ENCODE measurements around the gene PRR5L.

The PRR5L gene

DNA sequence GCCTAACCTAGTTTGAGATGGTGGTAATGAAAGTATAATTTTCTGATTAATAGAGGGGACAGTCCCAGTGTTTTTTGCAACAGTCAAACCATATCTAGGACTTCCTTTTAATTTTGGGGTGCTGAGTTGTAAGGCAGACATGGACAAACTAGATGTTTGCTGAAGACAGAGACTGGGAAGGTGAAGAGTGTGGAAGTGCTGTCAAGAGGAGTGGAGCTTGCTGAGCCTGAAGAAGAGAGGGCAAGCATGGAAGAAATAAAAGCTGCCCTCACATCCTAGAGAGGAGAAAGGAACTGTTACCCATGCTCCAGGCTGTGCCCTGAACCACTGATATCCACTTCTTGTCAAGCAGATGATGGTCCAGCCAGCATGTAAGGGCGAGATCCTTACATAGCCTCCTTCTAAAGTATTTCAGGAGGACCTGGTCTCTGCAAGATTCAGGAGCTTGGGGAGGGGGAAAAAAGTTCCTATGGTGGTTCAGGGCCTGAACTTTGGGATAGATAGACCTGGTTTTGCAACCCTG, 51.4 kb downstream of the PRR5L start:
- ATAC-seq (ENCODE audit: low read depth) (no peak), DNase-seq (ENCODE audit: low spot score in 2 of 2) (no peak)
- Mint-ChIP-seq H3K9me3 (no peaks in the 10 kb centered on the region), H3K4me3 (no peak overlapping the region), H3K36me3 (no peaks in the 10 kb centered on the region), H3K4me1 (peaks cover 7% of the 10 kb centered on the region), H3K27ac (no peak overlapping the region), H3K27me3 (peaks cover 3% of the 10 kb centered on the region)

DNA sequence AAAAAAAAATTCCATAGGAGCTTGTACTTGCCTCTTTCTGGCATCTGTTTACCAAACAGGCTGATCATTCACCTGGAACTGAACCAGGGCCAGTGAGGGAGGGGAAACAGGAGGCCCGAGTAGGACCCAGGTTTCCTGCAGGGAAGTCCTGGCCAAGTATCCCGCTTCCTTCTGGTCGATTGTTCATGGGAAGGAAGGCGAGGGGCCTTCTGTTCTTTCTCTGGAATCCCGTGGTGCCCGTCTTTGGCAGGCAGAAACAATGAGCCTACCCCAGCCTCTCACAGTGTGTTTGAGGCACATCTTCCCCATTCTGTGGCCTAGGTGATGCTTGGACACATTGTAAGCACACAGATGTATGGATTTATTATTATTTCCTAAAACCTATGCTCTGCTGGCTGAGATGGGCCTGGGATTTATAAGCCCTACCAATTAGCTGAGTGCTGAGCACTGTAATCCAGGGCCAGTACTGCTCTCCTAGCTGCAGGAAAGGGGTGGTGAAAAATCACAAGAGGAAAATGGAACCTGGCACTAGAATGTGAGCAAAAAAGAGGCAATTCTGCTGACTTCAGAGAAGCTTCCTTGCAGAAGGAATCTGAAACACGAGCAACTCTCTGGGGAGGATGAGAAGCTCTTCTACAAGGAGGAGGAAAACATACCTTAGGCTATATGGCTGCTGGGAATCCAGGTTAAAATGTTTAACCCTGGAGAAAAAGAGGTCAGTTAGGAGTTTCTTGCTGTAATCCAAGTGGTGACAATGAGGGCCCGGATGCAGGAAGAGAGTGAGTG, 53.5 kb downstream of the PRR5L start:
- Mint-ChIP-seq H3K27ac (no peak overlapping the region), H3K9me3 (no peaks in the 10 kb centered on the region), H3K4me1 (peaks cover 15% of the 10 kb centered on the region), H3K27me3 (peaks cover 3% of the 10 kb centered on the region), H3K4me3 (no peak overlapping the region), H3K36me3 (no peaks in the 10 kb centered on the region)
- no peak for DNase-seq (ENCODE audit: low spot score in 2 of 2)
- no peak for ATAC-seq (ENCODE audit: low read depth)

DNA sequence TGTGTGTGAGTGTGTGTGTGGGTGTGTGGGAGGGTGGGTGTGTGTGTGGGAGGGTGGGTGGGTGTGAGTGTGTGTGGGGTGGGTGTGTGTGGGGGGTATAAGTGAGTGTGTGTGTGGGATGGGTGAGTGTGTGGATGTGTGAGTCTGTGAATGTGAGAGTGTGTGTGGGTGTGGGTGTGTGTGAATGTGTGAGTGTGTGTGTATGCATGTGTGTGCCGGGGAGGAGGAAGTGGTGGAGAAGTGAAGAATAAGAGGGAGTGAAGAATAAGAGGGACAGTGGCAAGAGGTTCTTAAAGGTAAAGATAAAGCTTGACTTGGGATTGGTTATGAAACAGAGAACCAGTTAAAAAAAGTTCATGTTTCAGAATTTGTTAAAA, 54.0 kb downstream of the PRR5L start:
- no peak overlapping the region for H3K4me3 Mint-ChIP-seq
- H3K27ac Mint-ChIP-seq = no peak overlapping the region
- H3K9me3 Mint-ChIP-seq = no peaks in the 10 kb centered on the region
- H3K27me3 Mint-ChIP-seq = peaks cover 2% of the 10 kb centered on the region
- no peak for DNase-seq (ENCODE audit: low spot score in 2 of 2)
- no peaks in the 10 kb centered on the region for H3K36me3 Mint-ChIP-seq
- peaks cover 20% of the 10 kb centered on the region for H3K4me1 Mint-ChIP-seq
- ATAC-seq (ENCODE audit: low read depth) = no peak

DNA sequence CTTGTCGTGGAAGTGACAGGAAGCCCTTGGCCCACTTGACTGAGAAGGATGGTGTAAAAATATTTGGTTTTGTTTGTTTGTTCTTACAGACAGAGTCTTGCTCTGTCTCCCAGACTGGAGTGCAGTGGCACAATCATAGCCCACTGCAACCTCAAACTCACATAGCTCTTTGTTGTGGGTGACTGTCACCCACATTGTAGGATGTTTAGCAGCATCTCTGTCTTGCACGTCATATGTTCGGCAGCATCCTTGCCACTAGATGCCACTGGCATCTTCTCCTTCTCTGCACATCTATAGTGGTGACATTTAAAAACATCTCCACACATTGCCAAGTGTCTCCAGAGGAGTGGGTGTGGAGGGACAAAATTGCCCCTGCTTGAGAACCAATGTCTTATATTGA, 56.8 kb downstream of the PRR5L start:
- Mint-ChIP-seq H3K4me1 (peaks cover 42% of the 10 kb centered on the region), H3K9me3 (no peaks in the 10 kb centered on the region), H3K4me3 (no peak overlapping the region), H3K36me3 (no peaks in the 10 kb centered on the region), H3K27me3 (peaks cover 2% of the 10 kb centered on the region), H3K27ac (no peak overlapping the region)
- ATAC-seq (ENCODE audit: low read depth) (no peak), DNase-seq (ENCODE audit: low spot score in 2 of 2) (no peak)

DNA sequence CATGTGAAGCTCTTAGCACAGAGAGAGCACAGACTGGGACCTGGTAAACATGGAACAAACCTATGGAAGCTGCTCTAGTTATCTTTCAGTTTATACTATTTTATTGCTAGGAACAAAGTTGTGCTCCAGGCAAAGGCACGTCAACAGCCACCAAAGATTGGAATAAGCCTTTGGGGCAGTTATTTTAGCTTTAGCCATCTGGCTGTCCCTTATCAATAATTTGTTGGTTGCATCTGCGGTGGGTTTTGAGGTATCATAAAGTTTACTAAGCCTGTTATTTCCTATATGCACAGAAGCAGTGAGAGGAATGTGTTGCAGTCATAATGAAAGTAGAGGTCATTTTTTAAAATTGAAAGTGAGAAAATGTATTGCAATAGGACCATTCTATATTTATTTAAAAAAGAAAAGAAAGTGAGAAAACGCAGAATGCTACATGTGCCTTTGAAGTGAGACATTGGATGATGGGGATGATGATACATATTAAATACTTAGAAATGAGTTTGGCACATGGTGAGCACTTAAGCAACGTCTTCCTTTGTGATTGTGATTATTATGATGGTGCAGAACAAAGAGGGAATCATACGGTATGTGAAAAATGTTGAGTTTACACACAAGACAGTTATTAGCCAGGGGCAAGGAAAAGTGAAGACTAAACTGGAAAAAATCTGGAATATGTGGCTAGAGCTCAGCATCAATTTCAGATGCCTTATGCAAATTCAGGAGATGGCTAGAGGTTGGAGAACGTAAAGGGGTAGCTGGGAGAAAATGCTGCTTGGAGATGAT, 58.3 kb downstream of the PRR5L start:
- ATAC-seq (ENCODE audit: low read depth) (no peak), DNase-seq (ENCODE audit: low spot score in 2 of 2) (no peak)
- Mint-ChIP-seq H3K27me3 (peaks cover 2% of the 10 kb centered on the region), H3K4me3 (peak overlapping the region; percentile 21), H3K4me1 (peaks cover 43% of the 10 kb centered on the region), H3K9me3 (no peaks in the 10 kb centered on the region), H3K27ac (no peak overlapping the region), H3K36me3 (no peaks in the 10 kb centered on the region)

DNA sequence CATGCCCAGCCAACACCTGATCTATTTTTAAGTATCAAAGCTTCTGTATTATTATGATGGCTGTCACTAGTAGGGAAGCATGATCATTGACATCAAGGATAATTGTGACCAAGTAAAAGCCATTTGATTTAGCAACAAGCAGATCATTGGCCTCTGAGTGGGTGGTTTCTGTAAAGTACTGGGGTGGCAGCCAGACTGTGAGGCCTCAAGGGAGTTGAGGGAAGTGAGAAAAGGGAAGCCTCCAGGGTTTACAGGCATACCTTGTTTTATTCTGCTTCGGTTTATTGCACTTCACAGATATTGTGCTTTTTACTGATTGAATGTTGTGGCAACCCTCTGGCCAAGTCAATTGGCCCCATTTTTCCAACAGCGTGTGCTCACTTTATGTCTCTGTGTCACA, 60.1 kb downstream of the PRR5L start:
- ATAC-seq (ENCODE audit: low read depth) (peak; percentile 99), DNase-seq (ENCODE audit: low spot score in 2 of 2) (peak; percentile 27 to 62)
- Mint-ChIP-seq H3K4me1 (peaks cover 48% of the 10 kb centered on the region), H3K36me3 (no peaks in the 10 kb centered on the region), H3K9me3 (no peaks in the 10 kb centered on the region), H3K27me3 (peaks cover 5% of the 10 kb centered on the region), H3K4me3 (peak overlapping the region; percentile 61), H3K27ac (peak overlapping the region; percentile 82)

DNA sequence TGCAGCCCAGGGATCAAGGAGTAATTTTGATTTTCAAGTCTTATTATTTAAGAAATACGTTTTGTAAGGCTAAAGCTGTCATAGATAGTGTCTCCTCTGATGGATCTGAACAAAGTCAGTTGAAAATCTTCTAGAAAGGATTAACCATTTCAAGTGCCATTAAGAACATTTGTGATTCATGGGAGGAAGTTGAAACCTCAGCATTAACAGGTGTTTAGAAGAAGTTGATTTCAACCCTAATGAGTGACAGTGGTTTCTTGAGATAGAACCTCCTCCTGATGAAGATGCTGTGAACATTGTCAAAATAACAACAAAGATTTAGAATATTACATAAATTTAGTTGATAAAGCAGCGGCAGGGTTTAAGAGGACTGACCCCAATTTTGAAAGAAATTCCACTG, 61.7 kb downstream of the PRR5L start:
- H3K4me1 Mint-ChIP-seq = peaks cover 48% of the 10 kb centered on the region
- no peaks in the 10 kb centered on the region for H3K36me3 Mint-ChIP-seq
- no peak for DNase-seq (ENCODE audit: low spot score in 2 of 2)
- H3K4me3 Mint-ChIP-seq = no peak overlapping the region
- H3K27ac Mint-ChIP-seq = no peak overlapping the region
- ATAC-seq (ENCODE audit: low read depth) = no peak
- H3K9me3 Mint-ChIP-seq = no peaks in the 10 kb centered on the region
- peaks cover 5% of the 10 kb centered on the region for H3K27me3 Mint-ChIP-seq

DNA sequence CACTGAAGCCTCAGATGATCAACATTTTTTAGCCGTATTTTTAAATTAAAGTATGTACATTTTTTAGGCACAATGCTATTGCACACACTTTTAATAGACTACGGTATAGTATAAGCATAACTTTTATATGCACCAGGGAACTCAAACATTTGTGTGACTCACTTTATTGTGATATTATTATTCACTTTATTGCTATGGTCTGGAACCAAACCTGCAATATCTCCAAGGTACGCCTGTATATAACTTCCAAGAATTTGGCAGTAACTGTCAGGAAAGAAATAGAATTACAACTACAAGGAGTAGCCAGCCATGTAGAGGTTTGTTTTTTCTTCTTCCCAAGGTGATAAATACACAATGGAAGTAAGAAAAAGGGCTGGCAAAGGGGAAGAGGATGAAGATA, 62.3 kb downstream of the PRR5L start:
- Mint-ChIP-seq H3K27me3 (peaks cover 5% of the 10 kb centered on the region), H3K4me3 (no peak overlapping the region), H3K36me3 (no peaks in the 10 kb centered on the region), H3K27ac (no peak overlapping the region), H3K9me3 (no peaks in the 10 kb centered on the region), H3K4me1 (peaks cover 48% of the 10 kb centered on the region)
- DNase-seq (ENCODE audit: low spot score in 2 of 2) = no peak
- ATAC-seq (ENCODE audit: low read depth) = no peak

DNA sequence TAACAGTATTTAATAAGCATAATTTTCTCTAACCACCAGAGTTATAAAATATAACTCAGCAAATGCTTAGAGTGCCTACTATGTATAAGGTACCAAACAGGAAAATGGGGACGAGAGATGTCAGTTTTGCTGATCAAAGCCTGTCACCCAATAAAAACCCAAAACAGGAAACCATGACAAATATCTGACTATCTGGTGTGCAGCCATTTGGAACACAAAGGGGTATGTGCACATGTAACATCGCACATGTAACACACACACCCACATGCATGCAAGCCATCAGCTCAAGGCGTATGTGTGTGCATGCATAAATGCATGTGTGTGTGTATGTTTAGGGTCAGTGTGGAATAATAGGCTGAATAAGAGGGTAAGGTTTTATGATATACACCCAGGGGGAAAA, 64.2 kb downstream of the PRR5L start:
- Mint-ChIP-seq H3K27me3 (peaks cover 6% of the 10 kb centered on the region), H3K27ac (no peak overlapping the region), H3K4me3 (no peak overlapping the region), H3K36me3 (no peaks in the 10 kb centered on the region), H3K4me1 (peaks cover 36% of the 10 kb centered on the region), H3K9me3 (no peaks in the 10 kb centered on the region)
- ATAC-seq (ENCODE audit: low read depth) (no peak), DNase-seq (ENCODE audit: low spot score in 2 of 2) (no peak)

DNA sequence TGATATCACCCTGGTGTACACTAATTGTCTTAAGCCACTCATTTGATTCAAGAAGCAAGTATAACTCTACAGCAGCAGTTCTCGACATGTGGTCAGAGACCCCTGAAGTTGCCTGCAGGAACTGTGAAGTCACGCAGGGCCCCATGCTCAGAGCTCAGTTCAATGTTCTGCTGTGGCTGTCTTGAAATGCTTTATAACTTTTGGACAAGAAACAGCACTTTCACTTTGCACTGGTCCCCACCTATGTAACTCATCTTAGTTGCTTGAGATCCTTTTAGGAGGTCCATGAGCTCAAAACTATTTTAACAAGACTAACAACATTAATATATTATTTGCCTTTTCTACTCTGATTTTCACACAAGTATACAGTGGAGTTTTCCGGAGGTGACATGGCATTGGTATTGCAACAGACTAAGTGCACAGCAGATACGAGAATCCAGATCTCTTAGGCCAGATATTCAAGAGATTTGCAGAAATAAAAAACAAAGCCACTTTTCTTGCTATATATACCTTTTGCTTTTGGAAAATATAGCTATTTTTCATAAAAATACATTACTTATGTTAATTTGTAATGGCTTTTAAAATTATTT, 64.8 kb downstream of the PRR5L start:
- no peak overlapping the region for H3K27ac Mint-ChIP-seq
- H3K27me3 Mint-ChIP-seq = peaks cover 6% of the 10 kb centered on the region
- no peaks in the 10 kb centered on the region for H3K36me3 Mint-ChIP-seq
- ATAC-seq (ENCODE audit: low read depth) (no peak), DNase-seq (ENCODE audit: low spot score in 2 of 2) (no peak)
- peaks cover 34% of the 10 kb centered on the region for H3K4me1 Mint-ChIP-seq
- no peaks in the 10 kb centered on the region for H3K9me3 Mint-ChIP-seq
- no peak overlapping the region for H3K4me3 Mint-ChIP-seq

DNA sequence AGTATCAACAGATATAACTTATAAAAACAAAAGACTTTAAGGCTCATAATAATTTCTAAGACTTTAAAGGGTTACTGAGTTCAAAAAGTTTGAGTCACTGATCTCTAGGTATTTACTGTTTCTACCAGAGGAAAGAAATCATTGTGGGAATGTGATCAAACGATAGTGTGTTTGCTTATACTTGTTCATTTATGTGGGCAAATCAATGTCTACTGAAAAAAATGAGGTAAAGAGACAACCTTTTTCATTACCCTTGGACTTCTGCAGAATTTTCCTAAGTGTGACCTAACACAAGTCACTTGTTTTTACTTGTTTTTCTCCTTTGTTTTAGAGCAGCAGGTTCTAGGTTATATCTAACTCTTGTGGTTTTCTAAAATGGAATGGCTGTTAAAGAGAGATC, 65.4 kb downstream of the PRR5L start:
- Mint-ChIP-seq H3K4me1 (peaks cover 30% of the 10 kb centered on the region), H3K36me3 (no peaks in the 10 kb centered on the region), H3K27ac (no peak overlapping the region), H3K27me3 (peaks cover 6% of the 10 kb centered on the region), H3K9me3 (no peaks in the 10 kb centered on the region), H3K4me3 (no peak overlapping the region)
- ATAC-seq (ENCODE audit: low read depth) (no peak), DNase-seq (ENCODE audit: low spot score in 2 of 2) (no peak)

DNA sequence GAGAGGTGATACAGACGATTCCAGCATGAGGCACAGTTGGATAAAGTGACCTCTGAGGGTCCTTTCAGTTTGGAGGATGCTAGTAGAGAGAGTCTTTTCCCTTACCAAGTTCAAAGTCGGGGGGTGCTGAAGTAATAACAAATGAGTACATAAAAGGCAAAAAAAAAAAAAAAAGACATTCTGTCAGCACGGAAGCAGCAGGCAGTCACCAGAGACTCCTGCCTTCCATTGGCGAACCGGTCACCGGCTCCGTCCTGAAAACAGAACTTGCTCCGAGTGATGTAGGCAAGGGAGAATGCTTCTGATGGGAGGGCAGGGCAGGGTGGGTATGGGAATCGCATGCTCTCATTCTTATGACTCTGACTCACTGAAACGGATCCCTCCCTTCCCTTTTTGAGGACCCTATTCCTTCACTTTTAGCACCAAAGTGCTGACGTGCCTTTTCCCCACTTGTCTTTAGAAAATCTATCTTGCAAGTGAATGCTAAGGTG, 65.9 kb downstream of the PRR5L start:
- DNase-seq (ENCODE audit: low spot score in 2 of 2) = no peak
- no peak for ATAC-seq (ENCODE audit: low read depth)
- peaks cover 25% of the 10 kb centered on the region for H3K4me1 Mint-ChIP-seq
- no peaks in the 10 kb centered on the region for H3K36me3 Mint-ChIP-seq
- no peak overlapping the region for H3K27ac Mint-ChIP-seq
- no peak overlapping the region for H3K4me3 Mint-ChIP-seq
- no peaks in the 10 kb centered on the region for H3K9me3 Mint-ChIP-seq
- peaks cover 6% of the 10 kb centered on the region for H3K27me3 Mint-ChIP-seq

DNA sequence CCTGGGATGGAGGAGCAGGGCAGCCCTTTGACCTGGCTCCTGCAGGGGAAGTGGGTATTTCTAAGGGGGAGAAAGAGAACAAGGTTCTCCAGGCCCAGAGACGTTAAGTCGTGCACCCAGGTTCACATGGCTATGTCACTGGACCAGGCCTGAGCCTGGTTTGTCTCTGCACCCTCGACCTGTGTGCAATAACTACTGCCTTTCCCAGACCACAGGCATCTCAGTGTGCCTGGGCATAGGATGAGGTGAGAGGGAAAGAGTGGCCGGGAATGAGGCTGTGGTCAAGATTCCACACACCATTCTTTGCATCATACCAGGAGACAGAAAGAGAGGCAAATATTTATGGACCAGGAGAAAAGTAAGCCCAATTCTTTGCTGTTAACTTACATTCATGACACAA, 66.8 kb downstream of the PRR5L start:
- ATAC-seq (ENCODE audit: low read depth) = no peak
- Mint-ChIP-seq H3K4me3 (no peak overlapping the region), H3K27me3 (peaks cover 9% of the 10 kb centered on the region), H3K4me1 (peaks cover 16% of the 10 kb centered on the region), H3K27ac (no peak overlapping the region), H3K9me3 (no peaks in the 10 kb centered on the region), H3K36me3 (no peaks in the 10 kb centered on the region)
- no peak for DNase-seq (ENCODE audit: low spot score in 2 of 2)
